Measurements from ENCODE around the gene MAFG.

MAFG gene

DNA sequence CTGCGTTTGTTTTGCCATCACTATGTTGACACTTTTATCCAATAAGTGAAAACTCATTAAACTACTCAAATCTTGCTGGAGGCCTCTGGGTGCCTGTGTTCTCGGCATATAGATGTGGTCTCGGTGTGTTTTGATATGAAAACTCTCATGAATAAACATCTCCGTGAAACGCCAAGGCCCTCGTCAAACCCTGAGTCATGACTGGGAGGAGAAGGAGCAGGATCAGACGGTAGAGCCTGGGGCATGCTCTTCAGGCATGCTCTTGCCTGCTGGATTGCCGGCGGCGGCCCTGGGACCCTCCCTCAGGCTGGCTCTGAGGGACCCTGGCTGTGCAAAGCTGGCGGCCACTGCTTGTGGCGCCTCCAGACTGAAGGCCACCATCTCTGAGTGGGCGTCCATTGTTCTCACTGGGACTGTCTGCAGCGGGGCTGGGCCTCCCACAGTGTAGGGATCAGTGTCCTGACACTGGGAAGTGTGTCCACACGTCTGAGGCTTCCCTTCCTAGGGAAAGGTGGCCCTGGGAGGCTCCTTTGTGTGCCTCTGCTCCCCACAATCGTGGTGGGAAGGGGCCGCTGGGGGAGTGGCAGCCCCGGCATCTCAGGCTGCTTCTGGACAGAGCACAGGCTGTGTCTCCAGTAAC lies 27.2 kb downstream of the MAFG start:
- H2AFZ ChIP-seq (ENCODE audit: low read length), result no peak overlapping the region

DNA sequence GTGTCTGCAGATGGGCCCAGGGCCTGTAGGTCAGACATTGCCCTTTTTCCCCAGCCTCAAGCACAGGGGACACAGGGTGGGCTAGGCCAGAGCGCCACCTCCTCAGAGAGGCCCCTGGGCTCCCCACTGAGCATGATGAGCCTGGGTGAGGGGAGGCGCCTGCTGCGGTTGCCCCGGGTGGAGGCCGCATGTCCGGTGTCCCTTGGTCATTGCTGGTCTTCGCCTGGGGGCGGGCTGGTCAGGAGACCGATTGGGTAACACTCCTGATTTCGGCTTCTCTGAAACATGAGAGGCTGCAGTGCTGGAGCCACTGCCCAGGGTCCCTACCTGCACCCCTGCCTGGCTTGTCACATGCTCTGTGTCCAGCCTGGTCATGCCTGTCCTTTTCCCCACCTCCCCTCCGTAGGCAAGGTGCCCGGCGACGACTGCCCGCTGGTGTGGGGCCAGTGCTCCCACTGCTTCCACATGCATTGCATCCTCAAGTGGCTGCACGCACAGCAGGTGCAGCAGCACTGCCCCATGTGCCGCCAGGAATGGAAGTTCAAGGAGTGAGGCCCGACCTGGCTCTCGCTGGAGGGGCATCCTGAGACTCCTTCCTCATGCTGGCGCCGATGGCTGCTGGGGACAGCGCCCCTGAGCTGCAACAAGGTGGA lies 27.9 kb downstream of the MAFG start:
- H3K4me1 ChIP-seq (ENCODE audit: low read length), result no peaks in the 10 kb centered on the region
- H3K9me2 ChIP-seq (replicated peaks; ENCODE audit: insufficient read depth, low read length), result no peaks in the 10 kb centered on the region
- TF ChIP-seq EZH2phosphoT487 (IDR thresholded peaks at IDR 0.05; ENCODE audit: low read length), result no peak
- no peak for TF ChIP-seq EZH2 (optimal IDR thresholded peaks at IDR 0.05; ENCODE audit: low read depth, low read length)
- TF ChIP-seq, protein P1, sequence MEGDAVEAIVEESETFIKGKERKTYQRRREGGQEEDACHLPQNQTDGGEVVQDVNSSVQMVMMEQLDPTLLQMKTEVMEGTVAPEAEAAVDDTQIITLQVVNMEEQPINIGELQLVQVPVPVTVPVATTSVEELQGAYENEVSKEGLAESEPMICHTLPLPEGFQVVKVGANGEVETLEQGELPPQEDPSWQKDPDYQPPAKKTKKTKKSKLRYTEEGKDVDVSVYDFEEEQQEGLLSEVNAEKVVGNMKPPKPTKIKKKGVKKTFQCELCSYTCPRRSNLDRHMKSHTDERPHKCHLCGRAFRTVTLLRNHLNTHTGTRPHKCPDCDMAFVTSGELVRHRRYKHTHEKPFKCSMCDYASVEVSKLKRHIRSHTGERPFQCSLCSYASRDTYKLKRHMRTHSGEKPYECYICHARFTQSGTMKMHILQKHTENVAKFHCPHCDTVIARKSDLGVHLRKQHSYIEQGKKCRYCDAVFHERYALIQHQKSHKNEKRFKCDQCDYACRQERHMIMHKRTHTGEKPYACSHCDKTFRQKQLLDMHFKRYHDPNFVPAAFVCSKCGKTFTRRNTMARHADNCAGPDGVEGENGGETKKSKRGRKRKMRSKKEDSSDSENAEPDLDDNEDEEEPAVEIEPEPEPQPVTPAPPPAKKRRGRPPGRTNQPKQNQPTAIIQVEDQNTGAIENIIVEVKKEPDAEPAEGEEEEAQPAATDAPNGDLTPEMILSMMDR (IDR thresholded peaks at IDR 0.05; ENCODE audit: low read length), result no peak
- H3K9ac ChIP-seq (ENCODE audit: low read length), result no peak overlapping the region
- H3K79me2 ChIP-seq (ENCODE audit: low read length), result no peaks in the 10 kb centered on the region
- no peaks in the 10 kb centered on the region for H3F3A ChIP-seq (ENCODE audit: insufficient read depth, low read length)
- H4K20me1 ChIP-seq (ENCODE audit: insufficient read depth, low read length), result no peaks in the 10 kb centered on the region
- no peaks in the 10 kb centered on the region; the same call in 1 of the 2 replicates for H3K27me3 ChIP-seq (replicated peaks; ENCODE audit: insufficient read depth, low read length)
- H2AFZ ChIP-seq (ENCODE audit: low read length), result no peak overlapping the region
- DNase-seq, result no peak
- no peak overlapping the region for H3K4me2 ChIP-seq (ENCODE audit: low read depth, low read length)
- H3K36me3 ChIP-seq (replicated peaks; ENCODE audit: insufficient read depth, low read length), result no peaks in the 10 kb centered on the region
- no peaks in the 10 kb centered on the region for H3K9me3 ChIP-seq (replicated peaks; ENCODE audit: insufficient read depth, low read length)
- no peak overlapping the region for H3K27ac ChIP-seq (ENCODE audit: low read length)
- no peak overlapping the region for H3K4me3 ChIP-seq (ENCODE audit: low read length)

More for the DNA sequence above, 27.2 kb downstream of the MAFG start:
- Histone ChIP-seq H3K9me2 (replicated peaks; ENCODE audit: insufficient read depth, low read length) (no peaks in the 10 kb centered on the region), H3K4me2 (ENCODE audit: low read depth, low read length) (no peak overlapping the region), H3F3A (ENCODE audit: insufficient read depth, low read length) (no peaks in the 10 kb centered on the region), H3K79me2 (ENCODE audit: low read length) (no peaks in the 10 kb centered on the region), H3K9me3 (replicated peaks; ENCODE audit: insufficient read depth, low read length) (no peaks in the 10 kb centered on the region), H3K27me3 (replicated peaks; ENCODE audit: insufficient read depth, low read length) (no peaks in the 10 kb centered on the region; the same call in 1 of the 2 replicates), H3K4me1 (ENCODE audit: low read length) (no peaks in the 10 kb centered on the region), H3K27ac (ENCODE audit: low read length) (no peak overlapping the region), H3K9ac (ENCODE audit: low read length) (no peak overlapping the region), H4K20me1 (ENCODE audit: insufficient read depth, low read length) (no peaks in the 10 kb centered on the region), H3K36me3 (replicated peaks; ENCODE audit: insufficient read depth, low read length) (no peaks in the 10 kb centered on the region), H3K4me3 (ENCODE audit: low read length) (no peak overlapping the region)
- no peak for DNase-seq
- TF ChIP-seq, protein P1 (IDR thresholded peaks at IDR 0.05; ENCODE audit: low read length), result no peak
- TF ChIP-seq EZH2phosphoT487 (IDR thresholded peaks at IDR 0.05; ENCODE audit: low read length) (no peak), EZH2 (optimal IDR thresholded peaks at IDR 0.05; ENCODE audit: low read depth, low read length) (no peak)

DNA sequence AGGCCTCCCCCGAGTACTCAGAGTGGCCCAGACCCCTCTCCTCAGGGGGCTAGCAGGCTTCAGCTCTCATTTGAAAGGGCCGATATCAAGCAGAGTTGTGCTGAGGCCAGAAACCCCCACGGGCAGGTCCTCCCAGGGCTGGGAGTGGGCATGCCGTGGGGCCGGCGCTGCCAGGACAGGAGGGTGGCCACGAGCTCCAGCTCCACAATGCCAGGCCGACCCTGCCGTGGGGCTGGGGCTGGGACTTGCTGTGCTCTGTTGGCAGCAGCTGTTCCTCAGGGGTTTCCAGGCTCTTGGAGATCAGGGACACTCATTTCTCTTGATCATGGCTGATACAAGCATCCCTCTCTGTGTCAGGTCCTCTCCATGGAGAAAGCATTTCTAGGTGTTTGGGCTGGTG lies 28.6 kb downstream of the MAFG start:
- H3K27ac ChIP-seq (ENCODE audit: low read length), result no peak overlapping the region
- no peak overlapping the region for H3K4me3 ChIP-seq (ENCODE audit: low read length)

More for the DNA sequence above, 28.6 kb downstream of the MAFG start:
- no peak overlapping the region for H3K9ac ChIP-seq (ENCODE audit: low read length)
- H4K20me1 ChIP-seq (ENCODE audit: insufficient read depth, low read length), result no peaks in the 10 kb centered on the region
- H2AFZ ChIP-seq (ENCODE audit: low read length), result no peak overlapping the region
- no peak for DNase-seq
- 0 out of 2 replicates have a peak, but pooled peaks cover 3% of the 10 kb centered on the region for H3K79me2 ChIP-seq (ENCODE audit: low read length)
- no peaks in the 10 kb centered on the region for H3K9me3 ChIP-seq (replicated peaks; ENCODE audit: insufficient read depth, low read length)
- H3K27me3 ChIP-seq (replicated peaks; ENCODE audit: insufficient read depth, low read length), result no peaks in the 10 kb centered on the region; the same call in 1 of the 2 replicates
- H3F3A ChIP-seq (ENCODE audit: insufficient read depth, low read length), result no peaks in the 10 kb centered on the region
- TF ChIP-seq EZH2 (optimal IDR thresholded peaks at IDR 0.05; ENCODE audit: low read depth, low read length), result no peak
- TF ChIP-seq, protein P1 (IDR thresholded peaks at IDR 0.05; ENCODE audit: low read length), result no peak
- no peaks in the 10 kb centered on the region for H3K9me2 ChIP-seq (replicated peaks; ENCODE audit: insufficient read depth, low read length)
- no peak overlapping the region for H3K4me2 ChIP-seq (ENCODE audit: low read depth, low read length)
- H3K36me3 ChIP-seq (replicated peaks; ENCODE audit: insufficient read depth, low read length), result no peaks in the 10 kb centered on the region
- no peaks in the 10 kb centered on the region for H3K4me1 ChIP-seq (ENCODE audit: low read length)

Measured in MM.1S (cell line).